ENCODE results near the gene CEP104. TPM values are rescaled to one million over a fixed set of nuclear protein-coding genes. Genes with fewer than 3 reads are reported as not detected.
A peak's percentile ranks its signal among the peaks of the same experiment; 100 is the strongest.

CEP104 gene
- total and polyA plus RNA-seq, 9 of the 15 experiments (the other 6 are each of a cell fraction or from before 2014, with no cell fraction given) = 11.2 to 63.4 (median 42.6) TPM

- TF ChIP-seq MGA (IDR thresholded peaks at IDR 0.05) (no peak), ZBTB33 (CRISPR knock-in tag; IDR thresholded peaks at IDR 0.05) (peak; percentile 98), CTCF (IDR thresholded peaks at IDR 0.05 in 2 of 3, conservative IDR thresholded peaks at IDR 0.05 in 1 of 3; ENCODE audit: insufficient read depth in 2 of 3, low read depth in 1 of 3, low read length in 3 of 3) (peak; percentile 12 to 52 (median 19); a peak in 3 of 6 replicates), SMARCA4 (IDR thresholded peaks at IDR 0.05) (no peak), RBBP5 (IDR thresholded peaks at IDR 0.05; ENCODE audit: borderline replicate concordance, insufficient read depth, low read length, poor library complexity, severe bottlenecking) (no peak), BMI1 (IDR thresholded peaks at IDR 0.05; ENCODE audit: low read length) (no peak), ZNF263 (CRISPR knock-in tag; IDR thresholded peaks at IDR 0.05; ENCODE audit: borderline replicate concordance) (no peak), MLLT1 (IDR thresholded peaks at IDR 0.05) (no peak), CBFA2T3 (IDR thresholded peaks at IDR 0.05) (no peak), OTX1 (CRISPR knock-in tag; IDR thresholded peaks at IDR 0.05) (no peak), BCOR (IDR thresholded peaks at IDR 0.05) (no peak)
These were observed 77.6 kb downstream of the CEP104 start (continued) for GRCh38 chr1:3779265-3779911.
